NCI-H774 (cell line): ENCODE data around the gene BFSP1.

Experiments used
- DNase-seq: peaks from one replicate; lab custom pipeline; 2025; lab: John Stamatoyannopoulos, UW

The BFSP1 gene

DNA sequence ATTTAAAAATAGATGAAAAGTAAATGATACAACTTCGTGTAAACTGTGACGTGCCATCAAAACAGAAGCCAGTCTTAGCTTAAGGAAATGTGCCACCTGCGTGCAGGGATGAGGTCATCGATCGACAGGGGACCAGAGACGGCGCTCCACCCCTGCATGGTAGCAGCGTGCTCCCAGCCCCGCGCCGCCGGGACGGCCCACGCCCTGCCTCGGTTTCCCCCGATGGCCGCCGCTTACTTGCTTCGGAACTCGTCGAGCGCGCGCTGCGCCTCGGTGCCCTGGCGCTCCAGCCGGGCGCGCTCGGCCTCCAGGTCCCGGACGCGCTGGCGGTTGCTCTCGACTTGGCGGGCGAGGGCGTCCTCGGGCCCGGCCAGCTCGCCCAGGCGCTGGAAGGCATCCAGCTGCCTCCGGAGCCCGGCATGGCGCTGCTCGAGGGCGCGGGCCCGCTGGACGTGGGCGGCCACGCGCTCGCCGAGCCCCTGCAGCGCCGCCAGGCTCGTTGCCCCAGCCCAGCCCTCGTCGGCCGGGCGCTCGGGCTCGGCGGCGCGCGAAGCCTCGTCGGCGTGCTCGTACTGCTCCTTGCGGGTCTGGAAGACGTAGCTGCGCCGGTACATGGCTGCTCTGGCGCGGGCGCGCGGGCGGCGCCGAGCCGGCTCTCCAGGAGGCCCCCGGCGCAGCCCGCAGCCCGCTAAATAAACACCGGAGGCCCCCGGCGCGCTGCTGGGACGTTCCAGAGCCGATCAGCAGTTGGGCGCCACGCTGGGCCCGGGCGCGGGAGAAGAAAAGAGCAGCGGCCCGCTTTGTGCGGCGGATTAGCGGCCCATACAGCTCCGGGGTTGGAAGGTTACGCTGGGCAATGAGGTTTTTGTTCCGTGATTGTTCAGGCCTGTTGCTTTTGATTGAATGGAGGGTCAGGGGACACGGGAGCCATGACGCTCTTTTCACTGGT is at the start of gene BFSP1:
TSS of gene BFSP1 (minus strand) at position 664 of the 949 bp plus-strand sequence. CDS start at position 614, 50 bp downstream.
- peak; percentile 54 for DNase-seq

DNA sequence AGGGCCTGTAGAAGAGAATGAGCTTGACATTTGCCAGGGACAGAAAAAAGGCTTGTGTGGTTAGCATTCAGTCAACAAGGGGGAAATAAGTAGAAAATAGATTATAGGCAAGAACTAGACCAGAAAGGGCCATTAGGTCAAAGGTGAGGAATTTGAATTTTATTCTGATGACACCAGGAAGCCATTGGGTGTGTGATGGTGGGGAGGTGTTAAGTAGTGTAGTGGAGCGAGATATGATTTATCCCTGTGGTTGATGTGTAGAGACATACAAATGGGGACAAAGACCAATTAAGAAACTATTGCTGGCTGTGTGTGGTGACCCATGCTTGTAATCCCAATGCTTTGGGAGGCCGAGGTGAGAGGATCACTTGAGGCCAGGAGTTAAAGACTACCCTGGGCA is 49.7 kb upstream of the BFSP1 start:
- DNase-seq: no peak

DNA sequence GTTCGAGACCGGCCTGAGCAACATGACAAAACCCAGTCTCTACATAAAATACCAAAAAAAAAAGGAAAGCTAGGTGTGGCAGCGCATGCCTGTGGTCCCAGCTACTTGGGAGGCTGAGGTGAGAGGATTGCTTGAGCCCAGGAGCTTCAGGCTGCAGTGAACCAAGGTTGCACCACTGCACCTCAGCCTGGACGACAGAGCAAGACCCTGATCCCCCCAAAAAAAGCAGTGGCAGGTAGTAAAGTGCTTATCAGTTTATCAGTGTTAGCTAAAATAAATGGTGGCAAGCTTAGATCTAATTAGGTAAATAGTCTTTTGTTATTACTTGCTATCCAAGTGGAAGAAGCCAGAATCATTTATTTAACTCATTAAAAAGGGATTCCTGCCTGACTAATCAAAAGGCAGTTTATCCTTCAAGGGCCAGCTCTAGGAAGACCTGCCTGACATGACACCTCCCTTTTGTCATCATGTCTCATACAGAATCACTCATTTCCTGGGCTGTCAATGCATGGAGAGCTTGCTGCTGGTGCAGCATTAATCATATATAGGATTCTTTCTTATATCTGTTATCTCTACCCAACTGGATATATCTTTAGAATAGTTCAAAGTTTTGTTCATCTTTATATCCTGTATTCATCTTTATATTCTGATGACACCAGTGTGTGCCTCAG is 48.3 kb upstream of the BFSP1 start:
- DNase-seq: no peak

DNA sequence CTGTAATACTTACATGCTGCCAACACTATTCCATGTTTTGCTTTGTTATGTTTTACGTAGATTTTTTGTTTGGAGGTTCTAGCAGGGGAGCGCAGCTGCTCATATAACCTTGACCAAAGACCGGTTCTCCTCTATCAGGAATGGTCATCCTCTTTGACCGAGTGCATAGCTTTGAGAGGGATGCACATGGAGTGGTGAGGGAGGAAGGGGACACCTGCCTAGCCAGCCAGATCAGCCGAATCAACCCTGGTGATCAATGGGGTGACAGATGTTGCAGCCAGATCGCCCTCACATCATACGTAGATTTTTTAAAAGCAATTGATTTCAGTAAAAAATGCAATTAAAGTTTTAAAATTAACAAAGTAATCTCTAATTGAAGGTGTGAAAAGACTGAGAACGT is 45.0 kb upstream of the BFSP1 start:
- DNase-seq: no peak

DNA sequence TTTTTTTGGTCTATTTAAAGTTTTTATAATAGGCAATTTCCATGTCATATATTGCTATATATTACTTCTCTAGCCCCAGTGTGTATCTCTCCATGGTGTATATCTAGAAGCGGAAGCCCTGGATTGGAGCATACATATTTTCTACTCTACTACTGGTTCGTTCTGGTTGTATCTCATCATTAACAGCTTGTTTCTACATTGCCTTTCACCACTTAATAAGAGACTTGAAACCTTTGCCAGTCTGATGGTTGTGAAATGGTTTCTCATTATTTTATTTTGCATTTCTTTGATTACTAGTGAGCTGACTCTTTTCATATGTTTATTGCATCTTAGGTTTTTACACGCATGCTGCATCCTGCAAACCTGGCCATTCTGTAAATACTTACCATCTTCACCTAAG is 42.3 kb upstream of the BFSP1 start:
- DNase-seq: no peak

DNA sequence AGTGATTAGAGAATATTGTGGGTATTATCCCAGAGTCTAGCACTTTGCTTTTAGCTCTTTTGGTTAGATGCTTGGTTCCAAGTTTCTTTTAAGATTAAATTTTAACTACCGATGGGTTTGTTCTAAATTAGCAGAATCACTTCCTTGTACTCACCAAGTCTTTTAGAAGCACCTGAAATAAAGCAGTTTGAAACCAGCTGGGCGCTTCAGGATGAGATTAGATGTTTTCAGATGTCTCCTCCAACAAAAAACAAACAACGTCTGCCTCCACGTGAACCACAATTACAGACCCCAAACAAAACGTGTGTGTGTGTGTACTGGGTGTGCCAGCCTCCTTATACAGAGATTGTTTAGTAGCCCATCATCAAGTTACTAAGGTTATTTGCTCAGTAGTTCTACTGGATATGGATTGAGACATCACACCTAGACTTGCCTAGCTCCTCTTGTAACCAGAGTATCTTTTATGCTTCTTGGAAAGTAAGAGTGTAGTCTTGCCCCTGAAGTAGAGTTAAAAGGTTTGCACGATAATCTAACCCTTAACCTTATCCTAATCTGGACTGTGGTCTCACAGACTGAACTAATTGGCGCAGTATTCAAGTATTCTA is 41.0 kb upstream of the BFSP1 start:
- no peak for DNase-seq

DNA sequence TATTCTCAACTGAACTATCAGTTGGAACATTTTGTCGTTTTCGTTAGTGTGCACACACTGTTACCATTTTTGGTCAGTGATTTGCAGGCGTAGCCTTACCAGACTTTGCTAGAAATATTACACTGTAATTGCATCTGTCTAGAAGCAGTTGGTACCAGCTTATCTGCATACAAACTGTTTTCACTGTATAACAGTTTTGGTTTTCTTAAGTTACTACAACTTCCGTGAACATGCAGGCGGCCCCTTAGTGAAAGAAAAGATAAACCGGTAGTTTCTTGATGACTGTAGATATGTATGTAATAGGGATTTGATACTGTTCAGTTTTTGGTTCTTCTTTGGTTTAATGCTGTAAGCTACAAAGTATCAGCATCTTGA is 40.0 kb upstream of the BFSP1 start:
- no peak for DNase-seq

DNA sequence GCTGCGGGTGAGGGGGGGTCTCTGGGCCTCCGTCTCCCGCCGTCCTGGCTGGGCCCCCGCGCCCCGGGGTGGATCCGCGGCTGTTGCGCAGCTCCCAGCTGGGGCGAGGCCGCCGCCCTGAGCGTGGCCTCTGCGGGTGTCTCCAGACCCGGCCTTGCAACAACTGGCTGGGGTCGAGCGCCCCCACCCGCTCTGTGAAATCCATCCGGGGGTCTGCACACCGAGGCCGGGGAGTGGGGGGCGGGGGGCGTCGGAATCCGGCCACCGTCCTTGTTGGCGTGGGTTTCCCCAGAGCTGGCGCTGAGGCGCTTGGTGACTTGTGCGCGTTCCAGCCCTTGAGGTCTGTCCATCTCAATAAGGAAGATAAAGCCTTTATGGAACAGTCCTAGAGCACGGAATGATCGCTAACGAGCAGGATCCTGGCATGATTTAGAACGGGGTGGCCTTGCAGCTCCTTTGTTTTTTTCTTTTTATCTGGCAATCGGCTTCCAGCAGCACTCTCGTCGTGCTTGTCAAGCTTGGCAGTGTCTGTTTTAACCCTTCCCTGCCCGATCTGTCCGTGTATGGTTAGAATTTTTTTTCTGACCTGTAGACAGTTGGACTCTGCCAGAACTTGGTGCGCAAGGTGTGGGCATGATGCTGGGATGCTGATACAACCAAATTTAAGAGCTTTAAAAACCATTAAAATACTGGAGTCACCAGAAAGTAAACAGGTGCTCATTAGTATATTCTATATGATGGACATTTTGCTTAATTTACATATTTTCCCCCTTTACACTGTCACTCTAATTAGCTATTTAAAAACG is 39.4 kb upstream of the BFSP1 start:
- peak; percentile 7 for DNase-seq

DNA sequence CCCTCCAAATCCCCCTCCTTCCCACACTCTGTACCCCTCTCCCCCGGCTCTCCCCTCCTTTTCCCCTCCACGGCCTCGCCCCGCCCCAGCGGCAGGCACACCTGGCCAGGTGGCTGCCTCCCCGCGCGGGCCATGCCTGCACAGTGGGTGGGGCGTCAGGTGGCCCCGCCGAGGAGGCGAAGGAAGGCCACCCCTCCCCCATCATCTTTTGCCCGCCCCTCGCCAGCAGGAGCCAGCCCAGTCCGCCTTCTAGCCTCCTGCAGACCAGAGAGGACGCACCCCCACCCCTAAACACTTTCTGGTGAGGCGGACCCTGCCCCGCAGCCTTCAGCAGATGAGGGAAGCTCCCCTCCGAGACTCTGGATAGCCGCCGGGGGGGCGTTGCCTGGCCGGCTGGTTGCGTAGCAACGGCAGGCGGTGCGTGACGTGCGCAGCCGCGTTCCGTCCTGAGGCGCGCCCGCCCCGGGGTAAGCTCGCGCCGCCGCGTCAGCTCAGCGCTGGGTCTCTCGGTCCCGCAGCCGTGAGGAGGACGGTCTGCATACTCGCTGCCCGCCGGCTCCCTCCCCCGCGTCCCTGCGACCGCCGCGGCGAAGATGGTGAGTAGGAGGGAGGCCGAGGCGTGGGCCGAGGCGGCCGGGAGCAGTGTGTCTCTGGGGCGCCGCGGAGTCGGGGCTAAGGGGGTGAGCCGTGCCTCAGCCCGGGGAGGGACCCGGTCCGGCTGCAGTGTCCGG is 38.6 kb upstream of the BFSP1 start, which contains the start of gene DSTN:
TSS of gene DSTN (plus strand) at position 460 of the 731 bp plus-strand sequence. CDS start at position 594, 134 bp downstream.
- peak; percentile 93 for DNase-seq

DNA sequence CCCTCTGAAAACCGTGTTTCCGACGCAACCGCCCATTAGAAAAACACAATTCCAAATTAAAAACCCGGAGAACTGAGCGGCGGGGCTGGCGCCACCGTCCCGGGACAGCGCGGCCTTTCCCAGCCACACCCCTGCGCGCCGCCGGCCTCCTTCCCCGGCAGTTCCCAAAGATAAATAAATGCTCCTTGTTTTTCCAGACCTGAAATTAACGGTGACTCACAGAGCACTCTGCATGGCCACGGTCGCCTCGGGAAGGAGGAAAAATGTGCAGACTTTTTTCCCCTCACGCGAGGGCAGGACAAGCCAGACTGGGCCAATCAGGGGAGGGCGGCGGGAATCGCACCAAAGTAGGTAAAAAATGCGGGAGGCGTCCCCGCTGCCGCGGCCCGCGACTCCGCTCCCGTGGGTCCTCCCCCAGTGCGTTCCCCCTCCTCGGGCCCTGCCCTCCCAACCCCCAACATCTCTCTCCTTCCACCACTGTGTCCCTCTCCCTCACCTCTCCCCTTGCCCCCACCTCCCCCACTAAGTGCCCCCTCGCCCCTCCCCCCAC is 37.9 kb upstream of the BFSP1 start:
- peak; percentile 49 for DNase-seq

DNA sequence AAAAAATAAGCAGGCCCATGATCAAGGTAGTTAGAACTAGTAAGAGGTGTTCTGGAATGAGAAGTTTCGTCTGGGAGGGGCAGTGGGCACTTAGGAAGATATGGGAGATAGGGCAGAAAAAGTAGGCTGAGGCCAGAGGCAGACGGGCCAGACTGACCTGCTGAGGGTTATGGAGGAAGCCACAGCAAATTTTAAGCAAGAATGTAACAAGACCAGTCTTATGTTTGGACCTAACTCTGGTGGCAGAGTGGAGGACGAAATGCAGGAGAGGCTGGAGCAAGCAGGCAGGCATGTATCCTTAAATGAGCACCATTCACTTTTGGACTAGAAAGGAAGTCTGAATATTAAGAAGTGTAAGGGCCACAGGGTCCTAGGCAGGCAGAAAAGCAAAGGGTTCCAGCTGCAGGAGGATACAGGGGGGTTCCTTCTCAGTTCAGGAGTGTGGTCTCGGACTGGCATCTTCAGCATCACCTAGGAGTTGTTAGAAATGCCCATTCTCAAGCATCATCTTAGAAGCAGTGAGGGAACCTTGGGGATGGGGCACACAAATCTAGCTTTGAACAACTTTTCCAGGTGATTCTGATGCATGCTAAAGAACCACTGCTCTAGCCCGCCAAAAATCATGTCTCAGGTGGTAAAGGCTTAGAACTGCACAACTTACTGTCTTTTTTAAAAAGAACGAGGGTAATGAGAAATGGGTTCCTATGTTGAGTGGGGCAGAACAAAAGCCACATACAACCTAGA is 37.0 kb upstream of the BFSP1 start:
- DNase-seq: no peak

DNA sequence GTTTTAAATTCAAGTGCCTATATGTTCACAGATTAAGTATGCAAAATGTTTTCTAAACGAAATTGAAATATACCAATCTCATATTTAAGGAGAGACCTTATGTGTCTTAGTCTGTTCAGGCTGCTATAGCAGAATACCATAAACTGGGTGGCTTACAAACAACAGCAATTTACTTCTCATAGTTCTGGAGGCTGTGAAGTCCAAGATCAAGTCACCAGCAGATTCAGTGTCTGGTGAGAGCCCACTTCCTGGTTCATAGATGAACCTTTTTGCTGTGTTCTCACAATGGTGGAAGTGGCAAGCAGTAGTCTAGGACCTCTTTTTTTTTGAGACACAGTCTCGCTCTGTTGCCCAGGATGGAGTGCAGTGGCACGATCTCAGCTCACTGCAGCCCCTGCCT is 35.2 kb upstream of the BFSP1 start:
- no peak for DNase-seq

DNA sequence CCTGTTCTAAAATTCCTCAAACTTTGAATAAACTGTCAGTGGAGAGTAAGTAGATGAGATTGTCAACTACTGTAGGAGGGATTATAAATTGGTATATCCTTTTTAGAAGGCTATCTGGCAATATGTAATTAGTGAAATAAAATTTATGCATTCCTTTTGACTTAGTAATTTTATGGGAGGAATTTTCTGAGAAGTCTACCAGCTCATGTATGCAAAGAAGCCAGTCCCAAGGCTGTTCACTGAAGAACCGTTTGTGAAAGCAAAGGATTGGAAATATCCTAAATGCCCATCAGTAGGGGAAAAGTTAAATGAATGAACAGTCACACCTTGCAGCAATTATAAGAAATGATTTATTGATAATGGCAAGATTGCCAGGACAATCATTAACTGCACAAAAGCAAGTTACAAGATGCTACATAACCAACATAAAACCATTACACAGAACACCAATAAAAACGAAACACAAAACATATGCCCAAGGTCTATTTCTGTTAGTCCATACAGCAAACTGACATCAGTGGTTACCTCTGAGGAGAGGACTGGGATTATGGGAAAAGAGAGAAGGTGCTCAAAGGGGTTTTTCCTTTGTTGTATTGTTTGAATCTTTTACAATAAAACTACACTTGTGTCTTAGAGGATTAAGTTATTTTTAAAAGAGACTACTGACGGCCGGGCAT is 34.1 kb upstream of the BFSP1 start:
- DNase-seq: no peak

DNA sequence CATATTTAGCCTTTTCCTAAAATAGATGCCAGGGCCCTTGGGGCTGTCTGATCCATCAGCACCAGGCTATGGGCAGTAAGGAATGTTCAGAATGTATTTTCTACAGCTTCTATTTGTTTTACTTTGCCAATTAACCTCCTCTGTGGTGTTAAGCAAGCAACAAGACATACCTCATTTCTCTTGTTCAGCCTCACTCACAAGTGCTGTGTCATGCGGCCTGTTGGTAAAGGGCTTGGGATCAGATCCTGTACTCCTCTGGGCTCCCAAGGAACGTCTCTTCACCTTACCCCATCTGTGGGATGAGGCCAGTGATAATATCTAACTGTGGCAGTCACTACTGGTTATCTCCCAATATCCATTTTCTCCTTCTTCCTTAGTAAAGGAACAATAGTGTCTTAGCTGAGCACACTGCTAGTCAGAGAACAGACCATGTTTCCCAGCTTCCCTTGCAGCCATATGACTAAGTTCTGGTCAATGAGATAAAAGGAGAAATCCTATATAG is 31.7 kb upstream of the BFSP1 start:
- no peak for DNase-seq

DNA sequence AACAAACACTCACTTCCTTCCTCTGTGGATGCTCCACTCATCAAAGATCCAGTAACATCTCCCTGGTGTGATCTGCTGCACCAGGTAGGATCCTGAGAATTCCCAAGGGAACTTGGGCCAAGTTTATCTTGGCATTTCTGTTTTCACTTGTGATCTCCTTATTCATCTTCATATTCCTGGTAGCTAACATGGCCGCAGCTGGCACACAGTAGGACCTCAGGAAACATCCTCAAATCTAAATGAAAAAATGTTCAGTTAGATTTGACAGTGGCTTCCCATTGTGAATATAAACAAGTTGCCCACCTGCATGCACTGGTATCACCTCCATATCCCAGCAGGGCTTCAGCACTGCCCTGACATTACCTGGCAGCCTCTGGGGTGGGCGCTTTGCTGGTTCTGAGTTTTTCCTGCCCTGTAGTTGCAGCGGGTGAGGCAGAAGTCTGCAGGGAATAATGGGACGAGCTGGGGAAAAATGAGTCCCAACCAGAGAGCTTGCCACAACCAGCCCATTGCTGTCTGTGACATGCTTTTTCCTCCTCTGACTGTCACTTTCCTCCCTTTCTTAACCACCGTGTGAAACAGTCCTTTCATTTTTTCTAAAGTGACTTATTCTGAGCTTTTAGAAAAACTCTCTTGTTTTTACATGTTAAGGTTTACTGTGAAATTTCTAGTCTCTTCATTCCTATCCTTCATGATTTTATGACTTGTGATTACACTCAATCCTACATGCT is 29.3 kb upstream of the BFSP1 start:
- no peak for DNase-seq

DNA sequence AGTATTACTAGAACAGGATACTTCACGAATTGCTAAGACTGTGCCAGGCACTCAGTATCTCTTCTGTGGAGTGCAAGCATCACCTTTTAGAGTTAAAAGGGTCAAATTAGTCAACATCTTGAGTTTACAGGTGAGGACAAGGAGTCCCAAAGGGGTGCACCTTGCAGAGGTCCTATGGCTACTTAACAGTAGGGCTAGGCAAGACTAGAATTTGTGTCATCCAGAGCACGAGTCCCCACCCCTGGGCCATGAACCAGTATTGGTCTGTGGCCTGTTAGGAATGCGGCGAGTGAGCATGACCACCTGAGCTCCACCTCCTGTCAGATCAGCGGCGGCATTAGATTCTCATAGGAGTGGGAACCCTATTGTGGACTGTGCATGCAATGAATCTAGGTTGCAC is 28.2 kb upstream of the BFSP1 start:
- no peak for DNase-seq

DNA sequence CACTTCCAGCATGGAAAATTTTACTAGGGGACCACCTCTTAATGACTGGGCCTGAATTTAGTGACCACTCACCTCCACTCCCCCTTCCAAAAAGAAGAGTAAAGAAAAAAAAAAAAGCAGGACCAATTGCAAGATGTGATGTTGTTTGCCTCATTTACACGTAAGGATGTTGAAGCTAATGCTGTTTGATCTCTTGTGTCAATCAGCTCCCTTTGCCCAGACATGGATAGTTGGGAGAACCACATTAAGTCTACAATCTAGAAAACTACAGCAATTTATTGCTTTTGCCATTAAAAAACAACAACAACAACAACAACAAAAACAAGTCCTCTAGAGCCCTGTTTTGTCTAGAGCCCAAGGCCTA is 27.7 kb upstream of the BFSP1 start:
- DNase-seq: no peak

DNA sequence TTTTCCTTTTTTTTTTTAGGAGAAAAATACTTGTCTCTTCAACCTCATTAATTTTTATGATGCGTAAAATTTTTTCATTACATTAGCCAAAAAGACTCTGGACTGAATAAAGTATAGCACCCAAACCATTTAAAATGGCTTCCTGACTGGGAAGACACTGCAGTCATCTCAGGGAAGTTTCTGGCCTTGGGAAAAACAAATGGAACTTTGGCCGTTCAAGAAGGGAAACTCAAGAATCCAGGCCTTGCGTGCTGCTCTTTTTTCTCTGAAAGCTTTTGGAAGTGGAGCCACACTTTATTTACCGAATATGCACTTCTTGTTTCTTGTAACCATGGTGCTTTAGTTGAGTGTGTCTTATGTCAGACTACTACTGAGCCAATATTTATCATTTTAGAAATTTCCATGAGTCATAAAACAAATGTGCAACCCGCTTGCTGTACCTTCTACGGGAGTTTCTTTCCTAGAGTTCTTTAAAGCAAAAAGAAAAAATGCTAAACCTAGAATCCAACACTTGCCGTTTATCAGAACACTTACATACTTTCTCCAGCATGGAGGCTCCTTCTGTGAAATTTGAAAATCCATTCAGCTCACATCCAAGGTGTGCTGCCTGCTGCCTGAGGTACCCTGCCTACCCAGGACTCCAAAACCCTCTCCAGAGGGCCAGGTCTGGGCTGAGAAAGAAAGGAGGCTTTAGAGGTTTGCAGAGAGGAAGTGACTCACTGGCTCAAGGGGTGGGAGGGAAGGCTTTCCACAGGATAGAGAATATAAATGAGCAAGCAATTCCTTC is 27.2 kb upstream of the BFSP1 start:
- DNase-seq: peak; percentile 27
